ENCODE measurements around the gene CKM. TPM values are rescaled to one million over a fixed set of nuclear protein-coding genes. Genes with fewer than 3 reads are reported as not detected.

Gene CKM
- total RNA-seq, 4 donors from 2014 or later = not detected

- peaks cover 0 to 4% (median 0%) of the 10 kb centered on the region in 3 donors for H3K36me3 ChIP-seq
- no peak overlapping the region for H3K4me3 ChIP-seq
- H3K4me1 ChIP-seq = no peaks in the 10 kb centered on the region
- no peaks in the 10 kb centered on the region for H3K27me3 ChIP-seq
- no peaks in the 10 kb centered on the region for H3K9me3 ChIP-seq
- no peak overlapping the region for H3K27ac ChIP-seq
- no peak for DNase-seq
- TF ChIP-seq CTCF (IDR thresholded peaks at IDR 0.05) (no peak), POLR2A (IDR thresholded peaks at IDR 0.05) (no peak)
Measured at GRCh38 chr19:45298264-45298663, 24.4 kb downstream of the CKM start.

GRCh38 chr19:45297674-45298073 lies 25.0 kb downstream of the CKM start:
- peaks cover 0 to 4% (median 0%) of the 10 kb centered on the region in 3 donors for H3K36me3 ChIP-seq
- H3K4me3 ChIP-seq = no peak overlapping the region
- no peaks in the 10 kb centered on the region for H3K27me3 ChIP-seq
- DNase-seq = no peak
- H3K27ac ChIP-seq = no peak overlapping the region
- H3K9me3 ChIP-seq = no peaks in the 10 kb centered on the region
- H3K4me1 ChIP-seq = no peaks in the 10 kb centered on the region
- TF ChIP-seq POLR2A (IDR thresholded peaks at IDR 0.05) (no peak), CTCF (IDR thresholded peaks at IDR 0.05) (no peak)

- Histone ChIP-seq H3K4me3 (no peak overlapping the region), H3K27me3 (no peaks in the 10 kb centered on the region), H3K4me1 (no peaks in the 10 kb centered on the region), H3K9me3 (no peaks in the 10 kb centered on the region), H3K27ac (no peak overlapping the region), H3K36me3 (peaks cover 0 to 4% (median 0%) of the 10 kb centered on the region in 3 donors)
- TF ChIP-seq CTCF (IDR thresholded peaks at IDR 0.05) (no peak), POLR2A (IDR thresholded peaks at IDR 0.05) (no peak)
- no peak for DNase-seq
Measured at GRCh38 chr19:45296355-45296754, 26.3 kb downstream of the CKM start.

- no peaks in the 10 kb centered on the region for H3K27me3 ChIP-seq
- no peaks in the 10 kb centered on the region for H3K4me1 ChIP-seq
- H3K9me3 ChIP-seq = no peaks in the 10 kb centered on the region
- no peak overlapping the region for H3K27ac ChIP-seq
- TF ChIP-seq CTCF (IDR thresholded peaks at IDR 0.05) (no peak), POLR2A (IDR thresholded peaks at IDR 0.05) (no peak)
- no peak overlapping the region for H3K4me3 ChIP-seq
- no peak for DNase-seq
- H3K36me3 ChIP-seq = peaks cover 0 to 4% (median 0%) of the 10 kb centered on the region in 3 donors
Measured at GRCh38 chr19:45295873-45296272, 26.8 kb downstream of the CKM start.

GRCh38 chr19:45294291-45295029 lies 28.2 kb downstream of the CKM start:
- Histone ChIP-seq H3K9me3 (no peaks in the 10 kb centered on the region), H3K36me3 (peaks cover 0 to 4% (median 0%) of the 10 kb centered on the region in 3 donors), H3K4me3 (no peak overlapping the region), H3K4me1 (no peaks in the 10 kb centered on the region), H3K27me3 (no peaks in the 10 kb centered on the region), H3K27ac (no peak overlapping the region)
- no peak for DNase-seq
- TF ChIP-seq CTCF (IDR thresholded peaks at IDR 0.05) (no peak), POLR2A (IDR thresholded peaks at IDR 0.05) (no peak)
